HFFc6 (cell line): ENCODE measurements around the gene PPP1R8. TPM values are rescaled to one million over a fixed set of nuclear protein-coding genes. Genes with fewer than 3 reads are reported as not detected.
"Not testable (repeated sequence)": the region's sequence is repeated elsewhere in the genome, so short reads cannot be mapped to it uniquely, and the experiment has no call there.

Source experiments
- DNase-seq: peaks from one replicate; pipeline ENCODE4 v3.0.0-alpha.2; 2018
- H3K27ac Mint-ChIP-seq: 2 replicates; pipeline ENCODE4 v1.8.0; 2020; ENCODE audit warnings: mild to moderate bottlenecking, mixed read lengths
- H3K27me3 Mint-ChIP-seq: 2 replicates; pipeline ENCODE4 v1.8.0; 2021; ENCODE audit warnings: mild to moderate bottlenecking, moderate library complexity, mixed read lengths; ENCODE audit not compliant: insufficient read depth
- H3K36me3 Mint-ChIP-seq: 2 replicates; pipeline ENCODE4 v1.8.0; 2021; ENCODE audit warnings: low read depth, mixed read lengths
- H3K4me1 Mint-ChIP-seq: 2 replicates; pipeline ENCODE4 v1.8.0; 2020; ENCODE audit warnings: low read depth, mixed read lengths
- H3K4me3 Mint-ChIP-seq: 2 replicates; pipeline ENCODE4 v1.8.0; 2020; ENCODE audit warnings: mild to moderate bottlenecking, moderate library complexity, mixed read lengths
- H3K9me3 Mint-ChIP-seq: 2 replicates; pipeline ENCODE4 v1.8.0; 2020; ENCODE audit warnings: mild to moderate bottlenecking, mixed read lengths
- total RNA-seq, 6 experiments: library from RNA; stranded (reverse); fragmentation: NEBNext Ultra II Directional; extraction: Animal tissue kit (Norgen Biotek cat#: 25700); gene quantifications; 2 replicates in 1 of 6; 3 replicates in 5 of 6; pipeline ENCODE4 v1.2.3, GENCODE V29; 2021
- TF ChIP-seq, protein P1 (sequence below): fragments of 200-600 bp; sonication (generic); IDR thresholded peaks from 2 replicates; pipeline ENCODE4 v1.5.0; 2021; ENCODE audit warnings: antibody characterized with exemption, mild to moderate bottlenecking

The PPP1R8 gene
- total RNA-seq, 6 experiments from 2014 or later, result 38.1 to 45.3 (median 39.1) TPM

DNA sequence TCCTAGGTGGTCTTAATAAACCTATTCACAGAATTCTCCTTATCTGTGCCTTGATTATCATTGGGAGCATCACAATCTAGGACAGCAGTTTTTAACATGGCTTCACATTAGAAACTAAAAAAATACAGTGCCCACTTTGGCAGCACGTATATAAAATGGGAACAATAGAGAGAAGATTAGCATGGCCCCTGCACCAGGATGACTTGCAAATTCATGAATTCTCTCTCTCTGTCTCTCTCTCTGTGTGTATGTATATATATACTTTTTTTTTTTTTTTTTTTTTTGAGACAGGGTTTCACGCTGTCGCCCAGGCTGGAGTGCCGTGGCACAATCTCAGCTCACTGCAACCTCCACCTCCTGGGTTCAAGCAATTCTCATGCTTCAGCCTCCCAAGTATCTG, 6.2 kb upstream of the PPP1R8 start:
- no peak for DNase-seq
- Mint-ChIP-seq H3K27me3 (no peaks in the 10 kb centered on the region), H3K4me1 (peaks cover 9% of the 10 kb centered on the region), H3K9me3 (no peaks in the 10 kb centered on the region), H3K4me3 (no peak overlapping the region), H3K27ac (no peak overlapping the region), H3K36me3 (peaks cover 3% of the 10 kb centered on the region; the same call in 1 of the 2 replicates)
- TF ChIP-seq, protein P1, sequence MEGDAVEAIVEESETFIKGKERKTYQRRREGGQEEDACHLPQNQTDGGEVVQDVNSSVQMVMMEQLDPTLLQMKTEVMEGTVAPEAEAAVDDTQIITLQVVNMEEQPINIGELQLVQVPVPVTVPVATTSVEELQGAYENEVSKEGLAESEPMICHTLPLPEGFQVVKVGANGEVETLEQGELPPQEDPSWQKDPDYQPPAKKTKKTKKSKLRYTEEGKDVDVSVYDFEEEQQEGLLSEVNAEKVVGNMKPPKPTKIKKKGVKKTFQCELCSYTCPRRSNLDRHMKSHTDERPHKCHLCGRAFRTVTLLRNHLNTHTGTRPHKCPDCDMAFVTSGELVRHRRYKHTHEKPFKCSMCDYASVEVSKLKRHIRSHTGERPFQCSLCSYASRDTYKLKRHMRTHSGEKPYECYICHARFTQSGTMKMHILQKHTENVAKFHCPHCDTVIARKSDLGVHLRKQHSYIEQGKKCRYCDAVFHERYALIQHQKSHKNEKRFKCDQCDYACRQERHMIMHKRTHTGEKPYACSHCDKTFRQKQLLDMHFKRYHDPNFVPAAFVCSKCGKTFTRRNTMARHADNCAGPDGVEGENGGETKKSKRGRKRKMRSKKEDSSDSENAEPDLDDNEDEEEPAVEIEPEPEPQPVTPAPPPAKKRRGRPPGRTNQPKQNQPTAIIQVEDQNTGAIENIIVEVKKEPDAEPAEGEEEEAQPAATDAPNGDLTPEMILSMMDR, result no peak

DNA sequence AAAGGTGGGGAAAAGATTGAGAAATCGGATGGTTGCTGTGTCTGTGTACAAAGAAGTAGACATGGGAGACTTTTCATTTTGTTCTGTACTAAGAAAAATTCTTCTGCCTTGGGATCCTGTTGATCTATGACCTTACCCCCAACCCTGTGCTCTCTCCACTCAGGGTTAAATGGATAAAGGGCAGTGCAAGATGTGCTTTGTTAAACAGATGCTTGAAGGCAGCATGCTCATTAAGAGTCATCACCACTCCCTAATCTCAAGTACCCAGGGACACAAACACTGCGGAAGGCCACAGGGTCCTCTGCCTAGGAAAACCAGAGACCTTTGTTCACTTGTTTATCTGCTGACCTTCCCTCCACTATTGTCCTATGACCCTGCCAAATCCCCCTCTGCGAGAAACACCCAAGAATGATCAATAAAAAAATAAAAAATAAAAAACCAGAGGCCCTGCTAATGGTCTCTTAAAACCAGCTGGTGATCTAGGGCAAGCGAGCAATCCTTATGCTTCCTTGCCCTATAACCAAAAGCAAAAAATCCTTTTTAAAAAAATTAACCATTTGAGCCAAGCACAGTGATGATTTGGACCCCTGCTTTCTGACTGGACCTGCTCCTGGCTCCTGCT, 1.1 kb upstream of the PPP1R8 start:
- Mint-ChIP-seq H3K36me3 (peaks cover 12% of the 10 kb centered on the region), H3K27ac (peak overlapping the region; percentile 97; the same call in 1 of the 2 replicates), H3K4me1 (peaks cover 23% of the 10 kb centered on the region), H3K9me3 (peaks cover 11% of the 10 kb centered on the region; the same call in 1 of the 2 replicates), H3K4me3 (peak overlapping the region; percentile 97)
- DNase-seq, H3K27me3 Mint-ChIP-seq: not testable (repeated sequence)

DNA sequence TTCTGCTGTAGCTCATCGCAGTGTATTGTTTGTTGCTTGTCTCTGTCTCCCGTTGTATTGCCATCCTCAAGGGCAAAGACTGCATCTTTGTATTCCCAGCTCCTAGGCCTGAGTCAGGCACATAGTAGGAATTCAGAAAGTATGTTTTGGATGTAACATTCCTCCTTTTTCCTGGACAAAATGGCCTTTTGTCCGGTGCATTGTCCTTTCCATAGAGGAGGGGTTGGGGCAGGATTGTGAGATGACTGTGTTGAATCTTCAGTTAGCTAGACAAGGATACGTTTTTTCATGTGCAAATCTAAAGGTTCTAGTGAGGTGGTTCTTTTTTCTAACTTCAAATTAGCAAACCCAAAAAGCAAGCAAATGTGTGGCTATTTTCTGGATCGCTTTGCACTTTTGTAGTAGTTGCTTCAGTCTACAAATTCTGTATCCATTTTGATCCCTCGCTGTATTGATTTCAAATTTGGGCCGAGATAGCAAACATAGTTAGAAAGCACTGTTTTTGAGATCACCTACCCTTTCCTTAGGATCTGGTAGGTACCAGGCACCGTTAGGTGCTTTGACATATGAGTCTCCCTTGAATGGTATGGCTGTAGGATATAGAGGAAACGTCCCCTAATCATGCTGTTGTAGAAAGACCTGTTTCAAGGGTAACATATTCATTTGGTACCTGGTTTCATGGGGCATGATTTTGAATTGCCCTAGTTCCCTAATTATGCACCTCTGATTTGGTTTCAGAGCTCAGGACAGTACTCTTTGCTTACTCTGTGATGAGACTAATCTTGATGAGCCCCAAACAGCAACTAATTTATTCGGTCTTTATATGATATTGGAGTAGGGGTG, 1.2 kb downstream of the PPP1R8 start:
- peaks cover 11% of the 10 kb centered on the region; the same call in 1 of the 2 replicates for H3K9me3 Mint-ChIP-seq
- no peak for DNase-seq

DNA sequence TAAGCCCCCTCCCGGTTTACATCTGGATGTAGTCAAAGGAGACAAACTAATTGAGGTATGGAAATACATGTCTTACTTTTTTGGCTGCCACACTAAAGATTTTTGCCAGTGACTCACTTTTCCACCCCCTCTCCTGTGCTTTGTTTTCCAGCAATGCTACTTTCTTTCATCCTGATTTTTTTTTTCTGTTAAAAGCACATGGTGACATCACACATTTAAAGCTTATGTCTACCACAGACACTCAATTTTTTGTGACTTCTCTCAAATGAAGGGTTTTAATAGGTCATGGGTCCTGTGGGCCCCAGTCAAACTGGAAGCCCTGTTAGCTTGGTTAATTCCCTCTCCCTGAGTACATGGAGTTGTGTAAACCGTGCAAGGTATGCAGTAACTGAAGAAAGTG, 2.2 kb downstream of the PPP1R8 start:
- H3K27ac Mint-ChIP-seq, result peak overlapping the region; percentile 97
- DNase-seq, result peak; percentile 35
- peaks cover 11% of the 10 kb centered on the region; the same call in 1 of the 2 replicates for H3K9me3 Mint-ChIP-seq
- peaks cover 23% of the 10 kb centered on the region for H3K4me1 Mint-ChIP-seq
- H3K27me3 Mint-ChIP-seq, result no peaks in the 10 kb centered on the region; the same call in 1 of the 2 replicates
- peak overlapping the region; percentile 97 for H3K4me3 Mint-ChIP-seq
- H3K36me3 Mint-ChIP-seq, result peaks cover 12% of the 10 kb centered on the region
- TF ChIP-seq, protein P1, result no peak

More for the DNA sequence above, 1.2 kb downstream of the PPP1R8 start:
- peaks cover 12% of the 10 kb centered on the region for H3K36me3 Mint-ChIP-seq
- peaks cover 23% of the 10 kb centered on the region for H3K4me1 Mint-ChIP-seq
- no peaks in the 10 kb centered on the region; the same call in 1 of the 2 replicates for H3K27me3 Mint-ChIP-seq
- peak overlapping the region; percentile 97 for H3K27ac Mint-ChIP-seq
- H3K4me3 Mint-ChIP-seq, result peak overlapping the region; percentile 97
- TF ChIP-seq, protein P1, result no peak

DNA sequence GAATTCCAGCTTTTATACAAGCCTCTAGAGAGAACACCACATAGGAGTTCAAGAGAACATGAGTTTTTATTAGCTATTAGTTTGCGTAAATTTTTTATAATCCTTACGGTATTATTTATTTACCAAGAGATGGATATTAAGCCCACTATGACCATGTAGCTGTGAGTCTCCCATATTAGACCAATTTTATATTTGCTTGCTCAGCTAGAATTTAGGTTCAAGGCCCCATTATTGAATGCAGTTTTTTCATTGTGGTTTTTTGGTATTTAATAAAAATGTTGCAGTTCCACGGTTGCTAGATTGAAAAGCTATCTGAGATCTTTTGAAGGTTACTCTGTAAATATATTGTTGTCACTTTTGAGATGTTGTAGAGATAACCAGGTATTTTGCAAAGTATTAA, 2.9 kb downstream of the PPP1R8 start:
- DNase-seq, result no peak
- H3K9me3 Mint-ChIP-seq, result peaks cover 11% of the 10 kb centered on the region; the same call in 1 of the 2 replicates
- no peak overlapping the region; the same call in 1 of the 2 replicates for H3K4me3 Mint-ChIP-seq
- TF ChIP-seq, protein P1, result no peak
- H3K4me1 Mint-ChIP-seq, result peaks cover 23% of the 10 kb centered on the region
- H3K27ac Mint-ChIP-seq, result no peak overlapping the region
- H3K36me3 Mint-ChIP-seq, result peaks cover 12% of the 10 kb centered on the region
- H3K27me3 Mint-ChIP-seq, result no peaks in the 10 kb centered on the region; the same call in 1 of the 2 replicates
